HL-60 (cell line): ENCODE measurements around the gene NPC2.
A peak's percentile ranks its signal among the peaks of the same experiment; 100 is the strongest.

Source experiments
- DNase-seq, 2 experiments: peaks; one replicate each; pipeline ENCODE4 v3.0.0-alpha.2; 2010 to 2020; ENCODE audit warnings: low read depth in 1 of 2, low spot score in 1 of 2
- H3K27ac ChIP-seq: fragments of 250-450 bp; sonication (Bioruptor Pico); replicated peaks from 2 replicates; pipeline ENCODE4 v1.5.1; 2020; ENCODE audit warnings: mild to moderate bottlenecking, moderate library complexity
- H3K27me3 ChIP-seq: fragments of 250-450 bp; sonication (Bioruptor Pico); 2 replicates; pipeline ENCODE4 v1.5.1; 2021; ENCODE audit warnings: mild to moderate bottlenecking, moderate library complexity; ENCODE audit not compliant: insufficient read depth, poor library complexity, severe bottlenecking
- H3K4me3 ChIP-seq: replicated peaks from 2 replicates; pipeline ENCODE4 v1.5.1; 2011; ENCODE audit warnings: mild to moderate bottlenecking, control low read depth, low read length; ENCODE audit not compliant: insufficient read depth
- CTCF ChIP-seq: IDR thresholded peaks from one replicate; pipeline ENCODE4 v1.5.1; 2011; ENCODE audit warnings: low read length, control low read depth, inconsistent platforms; ENCODE audit not compliant: insufficient read depth
- GABPA ChIP-seq: IDR thresholded peaks from 2 replicates; pipeline ENCODE4 v1.6.1; 2012; ENCODE audit warnings: low read depth
- POLR2AphosphoS5 ChIP-seq: IDR thresholded peaks from 2 replicates; pipeline ENCODE4 v1.6.1; 2012; ENCODE audit warnings: low read depth
- REST ChIP-seq: IDR thresholded peaks from 2 replicates; pipeline ENCODE4 v1.6.1; 2012; ENCODE audit warnings: low read depth; ENCODE audit not compliant: insufficient replicate concordance
- SPI1 ChIP-seq: IDR thresholded peaks from 2 replicates; pipeline ENCODE4 v1.6.1; 2012; ENCODE audit warnings: low read depth, mild to moderate bottlenecking, borderline replicate concordance

The NPC2 gene

GRCh38 chr14:74517731-74518130 lies 24.6 kb upstream of the NPC2 start:
- H3K4me3 ChIP-seq = no peak overlapping the region
- no peaks in the 10 kb centered on the region for H3K27me3 ChIP-seq
- no peak overlapping the region for H3K27ac ChIP-seq
- DNase-seq = no peak
- no peak for TF ChIP-seq CTCF
- no peak for TF ChIP-seq GABPA

- TF ChIP-seq POLR2AphosphoS5 (no peak), SPI1 (no peak), GABPA (no peak), CTCF (no peak), REST (no peak)
- no peak for DNase-seq
- H3K27ac ChIP-seq = no peak overlapping the region
- H3K27me3 ChIP-seq = no peaks in the 10 kb centered on the region
- no peak overlapping the region for H3K4me3 ChIP-seq
Measured at GRCh38 chr14:74516451-74517160, 23.5 kb upstream of the NPC2 start.

DNA sequence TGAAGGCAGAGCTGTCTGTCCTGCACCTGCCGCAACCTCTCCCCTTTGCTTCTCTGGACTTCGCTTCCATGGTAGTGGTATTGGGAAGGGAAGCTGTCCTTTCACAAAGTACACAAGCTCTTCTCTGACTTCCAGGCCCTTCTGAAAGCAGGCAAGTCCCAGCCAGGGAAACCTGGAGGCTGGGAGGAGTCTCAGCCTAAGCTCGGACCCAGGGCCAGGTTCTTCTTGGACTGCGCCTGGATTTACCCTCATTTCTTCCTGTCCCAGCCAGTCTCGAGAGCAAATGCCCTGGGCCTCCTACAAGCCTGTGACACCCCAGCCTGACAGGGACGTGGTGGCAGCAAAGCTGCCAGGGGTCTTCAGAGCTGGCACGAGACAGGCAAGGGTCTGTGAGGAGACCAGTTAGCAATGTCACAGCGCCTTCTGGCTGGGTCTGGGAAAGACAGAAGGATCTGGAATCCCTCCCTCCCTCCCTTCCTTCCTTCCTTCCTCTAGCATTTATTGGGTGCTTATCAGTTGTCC lies 22.8 kb upstream of the NPC2 start:
- no peak overlapping the region for H3K27ac ChIP-seq
- H3K27me3 ChIP-seq = no peaks in the 10 kb centered on the region
- TF ChIP-seq GABPA (no peak), SPI1 (no peak), REST (no peak)
- H3K4me3 ChIP-seq = no peak overlapping the region
- DNase-seq = no peak

DNA sequence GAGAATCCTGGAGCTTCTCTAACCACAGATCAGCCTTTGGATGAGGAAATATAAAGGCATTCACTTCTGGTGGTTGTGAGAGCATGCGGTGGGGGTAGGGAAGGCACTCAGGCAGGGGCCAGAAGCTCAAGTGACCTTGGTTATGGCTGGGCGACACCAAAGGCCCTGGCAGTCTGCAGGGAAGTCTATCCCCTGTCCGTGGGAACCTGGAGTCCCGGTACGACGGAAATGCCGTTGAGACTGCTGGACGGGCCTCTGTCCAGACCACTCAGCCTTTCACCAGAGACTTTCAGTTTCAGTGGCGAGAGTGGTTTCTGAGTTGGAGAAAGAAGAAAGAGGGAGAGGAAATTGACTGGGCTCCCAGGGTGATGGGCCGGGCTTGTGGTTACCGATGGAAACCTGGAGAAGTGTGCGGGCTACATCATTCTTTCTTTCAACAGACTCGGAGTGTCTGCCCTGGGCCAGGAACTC lies 21.4 kb upstream of the NPC2 start:
- no peak overlapping the region for H3K27ac ChIP-seq
- no peaks in the 10 kb centered on the region for H3K27me3 ChIP-seq
- peak in 1 of 2 experiments; percentile 59 for DNase-seq
- TF ChIP-seq POLR2AphosphoS5 (no peak), REST (no peak), GABPA (no peak), CTCF (no peak), SPI1 (no peak)
- H3K4me3 ChIP-seq = no peak overlapping the region
